ENCODE measurements around the gene KRT83.

The KRT83 gene

GRCh38 chr12:52278575-52279421 is 42.4 kb downstream of the KRT83 start:
- H3K27me3 ChIP-seq, result peaks cover 65% of the 10 kb centered on the region
- H3K4me1 ChIP-seq (ENCODE audit: control insufficient read depth in 1 of 2, insufficient read depth in 1 of 2, low read depth in 1 of 2, low read length in 1 of 2), result no peaks in the 10 kb centered on the region
- H3K36me3 ChIP-seq, result no peaks in the 10 kb centered on the region
- peak; percentile 70 for TF ChIP-seq CTCF (IDR thresholded peaks at IDR 0.05)
- H3K27ac ChIP-seq, result no peak overlapping the region
- no peaks in the 10 kb centered on the region for H3K9me3 ChIP-seq
- H3K4me3 ChIP-seq (ENCODE audit: low read depth in 1 of 2, low read length in 1 of 2), result no peak overlapping the region

GRCh38 chr12:52277486-52278245 is 43.5 kb downstream of the KRT83 start:
- Histone ChIP-seq H3K36me3 (no peaks in the 10 kb centered on the region), H3K27me3 (peaks cover 77% of the 10 kb centered on the region), H3K27ac (no peak overlapping the region), H3K4me3 (ENCODE audit: low read depth in 1 of 2, low read length in 1 of 2) (no peak overlapping the region), H3K9me3 (no peaks in the 10 kb centered on the region), H3K4me1 (ENCODE audit: control insufficient read depth in 1 of 2, insufficient read depth in 1 of 2, low read depth in 1 of 2, low read length in 1 of 2) (no peaks in the 10 kb centered on the region)
- TF ChIP-seq CTCF (IDR thresholded peaks at IDR 0.05), result no peak

- H3K9me3 ChIP-seq, result no peaks in the 10 kb centered on the region
- TF ChIP-seq CTCF (IDR thresholded peaks at IDR 0.05), result no peak
Measured at GRCh38 chr12:52275686-52276085, 45.5 kb downstream of the KRT83 start.

GRCh38 chr12:52274521-52275120 is 46.6 kb downstream of the KRT83 start, which contains the start of gene KRT86:
TSS of gene KRT86 (plus strand) at chr12:52274645. CDS start at chr12:52301917, 27,272 bp downstream.
- Histone ChIP-seq H3K4me3 (ENCODE audit: low read depth in 1 of 2, low read length in 1 of 2) (no peak within 1 kb of the TSS), H3K27ac (no peak within 1 kb of the TSS), H3K4me1 (ENCODE audit: control insufficient read depth in 1 of 2, insufficient read depth in 1 of 2, low read depth in 1 of 2, low read length in 1 of 2) (no peaks in the 10 kb centered on the region), H3K27me3 (peaks cover 81% of the 10 kb centered on the region), H3K9me3 (no peaks in the 10 kb centered on the region), H3K36me3 (no peaks in the 10 kb centered on the region)
- no peak for TF ChIP-seq CTCF (IDR thresholded peaks at IDR 0.05)

More at GRCh38 chr12:52275686-52276085, 45.5 kb downstream of the KRT83 start:
- Histone ChIP-seq H3K27me3 (peaks cover 81% of the 10 kb centered on the region), H3K36me3 (no peaks in the 10 kb centered on the region), H3K4me1 (ENCODE audit: control insufficient read depth in 1 of 2, insufficient read depth in 1 of 2, low read depth in 1 of 2, low read length in 1 of 2) (no peaks in the 10 kb centered on the region), H3K4me3 (ENCODE audit: low read depth in 1 of 2, low read length in 1 of 2) (no peak overlapping the region), H3K27ac (no peak overlapping the region)

GRCh38 chr12:52271158-52271557 is 50.0 kb downstream of the KRT83 start:
- H3K27ac ChIP-seq, result no peak overlapping the region
- H3K4me1 ChIP-seq (ENCODE audit: control insufficient read depth in 1 of 2, insufficient read depth in 1 of 2, low read depth in 1 of 2, low read length in 1 of 2), result no peaks in the 10 kb centered on the region
- H3K9me3 ChIP-seq, result no peaks in the 10 kb centered on the region
- H3K27me3 ChIP-seq, result peaks cover 50% of the 10 kb centered on the region
- H3K4me3 ChIP-seq (ENCODE audit: low read depth in 1 of 2, low read length in 1 of 2), result no peak overlapping the region
- no peaks in the 10 kb centered on the region for H3K36me3 ChIP-seq
- TF ChIP-seq CTCF (IDR thresholded peaks at IDR 0.05), result no peak

All from neutrophil (primary cell).